Right lung (tissue), 5 donors: ENCODE results near the gene PPID. TPM values are rescaled to one million over a fixed set of nuclear protein-coding genes. Genes with fewer than 3 reads are reported as not detected.
"Not testable (repeated sequence)": the region's sequence is repeated elsewhere in the genome, so short reads cannot be mapped to it uniquely, and the experiment has no call there.

Experiments
- DNase-seq, 2 donors: peaks; one replicate each; pipeline ENCODE4 v3.0.0-alpha.2; 2013
- polyA plus RNA-seq, 5 donors: library from polyadenylated mRNA; unstranded; fragments of 120-200 nt; gene quantifications; one replicate each; pipeline versions ENCODE4 v1.2.1 to v1.2.3, GENCODE V29; 2013; ENCODE audit warnings: inconsistent platforms in 1 of 5, low replicate concordance in 1 of 5; ENCODE audit not compliant: insufficient read length in 5 of 5, insufficient read depth in 1 of 5

The PPID gene
- polyA plus RNA-seq, 5 donors = 52.8 to 65.0 (median 57.6) TPM

- no peak for DNase-seq
These were observed 18.3 kb upstream of the PPID start for GRCh38 chr4:158741326-158742021.

- DNase-seq = no peak
These were observed 16.4 kb upstream of the PPID start for GRCh38 chr4:158739600-158739999.

GRCh38 chr4:158738866-158739265, 15.7 kb upstream of the PPID start:
- DNase-seq = no peak

GRCh38 chr4:158729716-158730559, 6.7 kb upstream of the PPID start:
- DNase-seq = peak; percentile 37 to 61

GRCh38 chr4:158728236-158728635, 5.0 kb upstream of the PPID start:
- no peak for DNase-seq

- no peak for DNase-seq
These were observed 3.4 kb upstream of the PPID start for GRCh38 chr4:158726633-158727032.

- DNase-seq = no peak
These were observed 1.4 kb upstream of the PPID start for GRCh38 chr4:158724637-158725036.

GRCh38 chr4:158722291-158722916, 792 bp downstream of the PPID start:
- DNase-seq = peak; percentile 10 to 16

- DNase-seq = no peak
These were observed 1.5 kb downstream of the PPID start for GRCh38 chr4:158721680-158722079.

- no peak for DNase-seq
These were observed 7.4 kb downstream of the PPID start for GRCh38 chr4:158715802-158716201.

- DNase-seq = no peak
These were observed 8.3 kb downstream of the PPID start for GRCh38 chr4:158714937-158715336.

- DNase-seq = not testable (repeated sequence)
These were observed 10.6 kb downstream of the PPID start for GRCh38 chr4:158712622-158713021.

GRCh38 chr4:158710814-158711213, 12.4 kb downstream of the PPID start:
- DNase-seq = no peak

- DNase-seq = no peak
These were observed 18.9 kb downstream of the PPID start for GRCh38 chr4:158704274-158704673.

- no peak for DNase-seq
These were observed 34.4 kb downstream of the PPID start for GRCh38 chr4:158688813-158689212.

- no peak for DNase-seq
These were observed 41.1 kb downstream of the PPID start for GRCh38 chr4:158682066-158682465.

GRCh38 chr4:158681629-158682028, 41.6 kb downstream of the PPID start:
- DNase-seq = no peak

- no peak for DNase-seq
These were observed 44.4 kb downstream of the PPID start for GRCh38 chr4:158678767-158679166.

- no peak for DNase-seq
These were observed 47.1 kb downstream of the PPID start for GRCh38 chr4:158676076-158676475.

- DNase-seq = no peak
These were observed 49.6 kb downstream of the PPID start for GRCh38 chr4:158673633-158674032.

- DNase-seq = peak; percentile 100
These were observed 51.0 kb downstream of the PPID start, which contains the start of gene ETFDH for GRCh38 chr4:158671915-158672806. ETFDH (plus strand) TSS chr4:158672296; CDS start chr4:158672457, 161 bp downstream.

- no peak for DNase-seq
These were observed 51.6 kb downstream of the PPID start, which contains the start of gene C4orf46 for GRCh38 chr4:158671665-158671914. C4orf46 (minus strand) TSS chr4:158671887; CDS start chr4:158671801, 86 bp downstream.
